Measurements from ENCODE around the gene MAN2B2. TPM values are rescaled to one million over a fixed set of nuclear protein-coding genes. Genes with fewer than 3 reads are reported as not detected.

The MAN2B2 gene
- total RNA-seq, 1 experiment from 2014 or later: 30.9 TPM

DNA sequence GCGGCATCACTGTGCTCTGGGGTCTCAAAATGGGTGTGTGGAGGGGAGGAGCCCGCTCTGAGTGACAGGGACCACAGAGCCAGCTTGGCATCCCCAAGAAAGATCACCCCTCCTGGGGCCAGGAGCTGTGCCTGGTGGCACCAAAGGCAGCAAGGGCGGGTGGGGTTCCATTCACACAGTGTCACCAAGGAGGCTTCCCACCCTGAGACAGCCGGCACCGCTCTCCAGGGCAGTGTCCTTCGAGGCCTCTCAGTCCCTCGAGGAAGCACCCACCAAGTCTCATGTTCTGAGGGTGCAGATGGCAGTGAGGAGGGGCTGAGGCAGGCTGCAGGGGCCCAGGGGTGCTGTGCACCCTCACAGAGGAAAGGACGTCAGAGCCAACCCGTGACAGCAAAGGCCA lies 44.0 kb upstream of the MAN2B2 start:
- H3K4me1 Mint-ChIP-seq (ENCODE audit: low read depth, unreplicated experiment): no peaks in the 10 kb centered on the region
- intact Hi-C loops (cut with micrococcal nuclease; ENCODE audit: unreplicated experiment): no loop called here
- H3K9me3 Mint-ChIP-seq (ENCODE audit: low read depth, unreplicated experiment): no peaks in the 10 kb centered on the region
- BruUV-seq (replicated peaks): no TSS peak
- CTCF ChIA-PET: no interaction called here
- no peak overlapping the region for H3K4me3 Mint-ChIP-seq (ENCODE audit: low read depth, unreplicated experiment)
- H3K36me3 Mint-ChIP-seq (ENCODE audit: insufficient read depth, unreplicated experiment): no peaks in the 10 kb centered on the region
- H3K27ac Mint-ChIP-seq (ENCODE audit: unreplicated experiment): no peak overlapping the region
- DNase-seq: no peak
- peaks cover 5% of the 10 kb centered on the region for H3K27me3 Mint-ChIP-seq (ENCODE audit: unreplicated experiment)
- TF ChIP-seq, protein P1, sequence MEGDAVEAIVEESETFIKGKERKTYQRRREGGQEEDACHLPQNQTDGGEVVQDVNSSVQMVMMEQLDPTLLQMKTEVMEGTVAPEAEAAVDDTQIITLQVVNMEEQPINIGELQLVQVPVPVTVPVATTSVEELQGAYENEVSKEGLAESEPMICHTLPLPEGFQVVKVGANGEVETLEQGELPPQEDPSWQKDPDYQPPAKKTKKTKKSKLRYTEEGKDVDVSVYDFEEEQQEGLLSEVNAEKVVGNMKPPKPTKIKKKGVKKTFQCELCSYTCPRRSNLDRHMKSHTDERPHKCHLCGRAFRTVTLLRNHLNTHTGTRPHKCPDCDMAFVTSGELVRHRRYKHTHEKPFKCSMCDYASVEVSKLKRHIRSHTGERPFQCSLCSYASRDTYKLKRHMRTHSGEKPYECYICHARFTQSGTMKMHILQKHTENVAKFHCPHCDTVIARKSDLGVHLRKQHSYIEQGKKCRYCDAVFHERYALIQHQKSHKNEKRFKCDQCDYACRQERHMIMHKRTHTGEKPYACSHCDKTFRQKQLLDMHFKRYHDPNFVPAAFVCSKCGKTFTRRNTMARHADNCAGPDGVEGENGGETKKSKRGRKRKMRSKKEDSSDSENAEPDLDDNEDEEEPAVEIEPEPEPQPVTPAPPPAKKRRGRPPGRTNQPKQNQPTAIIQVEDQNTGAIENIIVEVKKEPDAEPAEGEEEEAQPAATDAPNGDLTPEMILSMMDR (IDR thresholded peaks at IDR 0.05; ENCODE audit: unreplicated experiment): no peak

GRCh38 chr4:6532102-6532501 lies 42.9 kb upstream of the MAN2B2 start:
- CTCF ChIA-PET: no interaction called here
- H3K27ac Mint-ChIP-seq (ENCODE audit: unreplicated experiment): no peak overlapping the region
- no peaks in the 10 kb centered on the region for H3K9me3 Mint-ChIP-seq (ENCODE audit: low read depth, unreplicated experiment)
- H3K27me3 Mint-ChIP-seq (ENCODE audit: unreplicated experiment): peaks cover 16% of the 10 kb centered on the region
- no peak for DNase-seq
- no peaks in the 10 kb centered on the region for H3K4me1 Mint-ChIP-seq (ENCODE audit: low read depth, unreplicated experiment)
- no peak overlapping the region for H3K4me3 Mint-ChIP-seq (ENCODE audit: low read depth, unreplicated experiment)
- TF ChIP-seq, protein P1 (IDR thresholded peaks at IDR 0.05; ENCODE audit: unreplicated experiment): no peak
- BruUV-seq (replicated peaks): no TSS peak
- no peaks in the 10 kb centered on the region for H3K36me3 Mint-ChIP-seq (ENCODE audit: insufficient read depth, unreplicated experiment)
- intact Hi-C loops (cut with micrococcal nuclease; ENCODE audit: unreplicated experiment): no loop called here

GRCh38 chr4:6532658-6533057 lies 42.3 kb upstream of the MAN2B2 start:
- TF ChIP-seq, protein P1 (IDR thresholded peaks at IDR 0.05; ENCODE audit: unreplicated experiment): no peak
- Mint-ChIP-seq H3K4me3 (ENCODE audit: low read depth, unreplicated experiment) (no peak overlapping the region), H3K27me3 (ENCODE audit: unreplicated experiment) (peaks cover 18% of the 10 kb centered on the region), H3K4me1 (ENCODE audit: low read depth, unreplicated experiment) (no peaks in the 10 kb centered on the region), H3K36me3 (ENCODE audit: insufficient read depth, unreplicated experiment) (no peaks in the 10 kb centered on the region), H3K27ac (ENCODE audit: unreplicated experiment) (no peak overlapping the region), H3K9me3 (ENCODE audit: low read depth, unreplicated experiment) (no peaks in the 10 kb centered on the region)
- BruUV-seq (replicated peaks): no TSS peak
- DNase-seq: no peak
- CTCF ChIA-PET: no interaction called here
- intact Hi-C loops (cut with micrococcal nuclease; ENCODE audit: unreplicated experiment): no loop called here

- Mint-ChIP-seq H3K27me3 (ENCODE audit: unreplicated experiment) (peaks cover 25% of the 10 kb centered on the region), H3K36me3 (ENCODE audit: insufficient read depth, unreplicated experiment) (no peaks in the 10 kb centered on the region), H3K4me1 (ENCODE audit: low read depth, unreplicated experiment) (peaks cover 5% of the 10 kb centered on the region), H3K27ac (ENCODE audit: unreplicated experiment) (no peak overlapping the region), H3K4me3 (ENCODE audit: low read depth, unreplicated experiment) (no peak overlapping the region), H3K9me3 (ENCODE audit: low read depth, unreplicated experiment) (no peaks in the 10 kb centered on the region)
- intact Hi-C loops (cut with micrococcal nuclease; ENCODE audit: unreplicated experiment): no loop called here
- DNase-seq: no peak
- TF ChIP-seq, protein P1 (IDR thresholded peaks at IDR 0.05; ENCODE audit: unreplicated experiment): no peak
- CTCF ChIA-PET: no interaction called here
- BruUV-seq (replicated peaks): no TSS peak
Measured at GRCh38 chr4:6534050-6534449, 40.9 kb upstream of the MAN2B2 start.
